ENCODE results near the gene MOXD1. TPM values are rescaled to one million over a fixed set of nuclear protein-coding genes. Genes with fewer than 3 reads are reported as not detected.

The MOXD1 gene
- total RNA-seq = 100 to 1,000 TPM in 1 of 4 donors, 10 to 100 TPM in 3; 27.6 to 260 (median 58.9) TPM

DNA sequence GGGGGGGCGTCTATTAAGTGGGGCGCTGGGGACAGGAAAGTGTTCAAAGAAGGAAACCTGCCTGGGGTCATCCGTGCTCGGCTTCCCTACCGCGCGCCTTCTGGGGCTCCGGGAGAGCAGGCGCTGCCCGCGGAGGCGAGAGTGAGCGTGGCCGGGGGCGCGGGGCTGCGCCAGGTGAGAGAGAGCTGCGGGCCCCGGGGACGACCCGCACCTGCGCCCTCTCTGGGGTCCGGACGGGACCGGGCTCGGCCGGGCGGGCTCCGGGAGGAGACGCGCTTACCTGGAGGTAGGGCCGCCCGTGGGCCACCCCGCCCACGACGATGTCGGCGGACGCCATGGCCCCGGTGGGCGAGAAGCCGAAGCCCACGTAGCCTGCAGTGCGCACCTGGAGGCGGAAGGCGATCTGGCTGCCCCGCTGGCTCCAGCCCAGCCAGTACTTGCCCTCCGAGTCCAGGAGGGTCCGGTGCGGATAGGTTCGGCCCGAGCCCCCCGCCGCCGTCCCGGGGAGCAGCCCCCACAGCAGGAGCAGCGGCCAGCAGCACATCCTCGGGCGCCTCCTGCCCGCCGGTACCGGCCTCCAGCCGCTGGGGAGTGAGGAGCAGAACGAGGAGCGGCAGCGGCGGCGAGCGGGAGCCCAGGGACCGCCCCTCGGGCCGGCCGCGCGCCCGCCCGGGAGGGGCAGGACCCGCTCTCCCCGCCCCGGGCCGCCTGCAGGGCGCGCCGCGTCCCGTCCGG lies at the start of gene MOXD1:
Gene MOXD1 (minus strand): TSS at position 593 of the 735 bp plus-strand sequence. CDS start 49 bp downstream, at position 544.
- Histone ChIP-seq H3K27me3 (no peaks in the 10 kb centered on the region), H3K9me3 (no peaks in the 10 kb centered on the region), H3K4me3 (peak within 1 kb of the TSS; percentile 45 to 53), H3K4me1 (no peaks in the 10 kb centered on the region), H3K27ac (peak within 1 kb of the TSS; percentile 85 to 86), H3K36me3 (no peaks in the 10 kb centered on the region)
- peak; percentile 56 to 64 for DNase-seq
- TF ChIP-seq, protein P1, sequence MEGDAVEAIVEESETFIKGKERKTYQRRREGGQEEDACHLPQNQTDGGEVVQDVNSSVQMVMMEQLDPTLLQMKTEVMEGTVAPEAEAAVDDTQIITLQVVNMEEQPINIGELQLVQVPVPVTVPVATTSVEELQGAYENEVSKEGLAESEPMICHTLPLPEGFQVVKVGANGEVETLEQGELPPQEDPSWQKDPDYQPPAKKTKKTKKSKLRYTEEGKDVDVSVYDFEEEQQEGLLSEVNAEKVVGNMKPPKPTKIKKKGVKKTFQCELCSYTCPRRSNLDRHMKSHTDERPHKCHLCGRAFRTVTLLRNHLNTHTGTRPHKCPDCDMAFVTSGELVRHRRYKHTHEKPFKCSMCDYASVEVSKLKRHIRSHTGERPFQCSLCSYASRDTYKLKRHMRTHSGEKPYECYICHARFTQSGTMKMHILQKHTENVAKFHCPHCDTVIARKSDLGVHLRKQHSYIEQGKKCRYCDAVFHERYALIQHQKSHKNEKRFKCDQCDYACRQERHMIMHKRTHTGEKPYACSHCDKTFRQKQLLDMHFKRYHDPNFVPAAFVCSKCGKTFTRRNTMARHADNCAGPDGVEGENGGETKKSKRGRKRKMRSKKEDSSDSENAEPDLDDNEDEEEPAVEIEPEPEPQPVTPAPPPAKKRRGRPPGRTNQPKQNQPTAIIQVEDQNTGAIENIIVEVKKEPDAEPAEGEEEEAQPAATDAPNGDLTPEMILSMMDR (IDR thresholded peaks at IDR 0.05) = peak in 3 of 4 experiments; percentile 11 to 45 (median 20)
- TF ChIP-seq POLR2A (IDR thresholded peaks at IDR 0.05) = peak; percentile 40 to 79
- intact Hi-C loops (cut with DNase I; ENCODE audit: low total_unique reads) = no loop called here

DNA sequence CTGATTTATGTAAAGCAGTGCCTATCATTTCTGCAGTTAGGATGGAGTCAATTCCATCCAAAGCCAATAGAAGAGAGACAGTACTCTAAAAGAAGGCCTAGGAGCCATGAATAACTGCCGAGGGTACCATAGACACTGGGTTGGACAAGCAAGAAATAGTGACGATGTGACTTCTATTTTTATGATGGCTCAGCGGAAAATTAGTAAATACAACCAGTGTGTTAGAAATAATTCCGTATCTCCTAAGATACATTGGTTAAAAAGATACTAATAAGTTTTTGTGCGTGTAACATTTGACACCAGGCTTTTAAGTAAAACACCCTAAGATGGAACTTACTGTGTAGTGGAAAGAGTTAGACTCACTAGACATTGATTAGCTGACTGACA lies 45.6 kb upstream of the MOXD1 start:
- H3K36me3 ChIP-seq = no peaks in the 10 kb centered on the region
- intact Hi-C loops (cut with DNase I; ENCODE audit: low total_unique reads) = no loop called here
- no peaks in the 10 kb centered on the region for H3K4me1 ChIP-seq
- DNase-seq = no peak
- no peak overlapping the region for H3K27ac ChIP-seq
- TF ChIP-seq POLR2A (IDR thresholded peaks at IDR 0.05) = no peak
- TF ChIP-seq, protein P1 (IDR thresholded peaks at IDR 0.05) = no peak
- H3K4me3 ChIP-seq = no peak overlapping the region
- H3K9me3 ChIP-seq = peaks cover 0 to 8% of the 10 kb centered on the region in 2 donors
- H3K27me3 ChIP-seq = no peaks in the 10 kb centered on the region

GRCh38 chr6:132446141-132446854 lies 45.0 kb upstream of the MOXD1 start:
- H3K27ac ChIP-seq = no peak overlapping the region
- peaks cover 0 to 8% of the 10 kb centered on the region in 2 donors for H3K9me3 ChIP-seq
- H3K4me3 ChIP-seq = no peak overlapping the region
- no peaks in the 10 kb centered on the region for H3K36me3 ChIP-seq
- H3K27me3 ChIP-seq = no peaks in the 10 kb centered on the region
- no peak for TF ChIP-seq POLR2A (IDR thresholded peaks at IDR 0.05)
- TF ChIP-seq, protein P1 (IDR thresholded peaks at IDR 0.05) = no peak
- no peaks in the 10 kb centered on the region for H3K4me1 ChIP-seq
- DNase-seq = no peak
- intact Hi-C loops (cut with DNase I; ENCODE audit: low total_unique reads) = no loop called here

DNA sequence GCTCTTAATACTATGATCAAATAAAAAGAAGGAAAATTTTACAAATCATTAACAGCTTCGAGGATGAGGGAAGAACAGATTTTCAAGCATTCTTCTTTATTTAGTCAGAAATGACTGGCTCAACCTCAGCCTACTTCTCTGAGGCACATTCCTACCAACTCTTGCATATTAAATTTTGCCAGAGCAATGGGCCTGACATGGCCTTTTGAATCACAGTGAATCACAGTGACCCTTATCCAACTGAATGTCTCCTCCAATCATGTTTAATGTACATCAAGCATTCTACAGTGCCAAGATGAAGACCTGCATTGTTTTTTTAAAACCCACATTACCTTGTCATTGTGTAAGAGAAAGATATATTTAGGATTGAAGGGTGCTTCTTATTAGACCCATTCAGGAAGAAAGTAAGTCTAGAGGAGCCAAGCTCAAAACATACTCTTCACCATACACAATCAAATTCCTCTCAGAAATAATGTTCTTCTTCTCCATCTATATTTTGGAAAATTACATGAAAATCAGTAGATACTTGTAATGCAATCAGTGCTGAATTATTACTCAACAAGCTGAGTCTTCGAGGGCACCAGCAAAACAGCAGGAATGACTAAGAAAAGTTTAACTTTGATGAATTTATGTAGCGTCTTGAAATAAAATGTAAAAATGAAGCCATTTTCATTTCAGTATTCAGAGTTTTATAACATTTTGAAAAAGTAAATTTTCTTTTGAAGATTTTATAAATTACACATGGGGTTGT lies 44.1 kb upstream of the MOXD1 start:
- TF ChIP-seq, protein P1 (IDR thresholded peaks at IDR 0.05) = no peak
- no peak for TF ChIP-seq POLR2A (IDR thresholded peaks at IDR 0.05)
- H3K36me3 ChIP-seq = no peaks in the 10 kb centered on the region
- H3K9me3 ChIP-seq = peaks cover 0 to 8% of the 10 kb centered on the region in 2 donors
- H3K4me1 ChIP-seq = no peaks in the 10 kb centered on the region
- intact Hi-C loops (cut with DNase I; ENCODE audit: low total_unique reads) = no loop called here
- DNase-seq = no peak
- no peaks in the 10 kb centered on the region for H3K27me3 ChIP-seq
- no peak overlapping the region for H3K4me3 ChIP-seq
- no peak overlapping the region for H3K27ac ChIP-seq
